H1 (cell line): Measurements from ENCODE around the gene CENPP. TPM values are rescaled to one million over a fixed set of nuclear protein-coding genes. Genes with fewer than 3 reads are reported as not detected.

Experiments
- CTCF ChIA-PET: fragments of 300-600 bp; sonication (Branson Sonifier 250); formaldehyde crosslinking; loops from one replicate; lab custom pipeline; 2021; ENCODE audit not compliant: partially characterized antibody; lab: Charles Lee
- POLR2A ChIA-PET: fragments of 300-600 bp; sonication (Branson Sonifier 250); formaldehyde crosslinking; loops from one replicate; lab custom pipeline; 2021; ENCODE audit warnings: inconsistent platforms; ENCODE audit not compliant: partially characterized antibody; lab: Charles Lee
- DNase-seq, 2 experiments: peaks; one replicate each; pipeline versions ENCODE4 v3.0.0 to v3.0.0-alpha.2; 2010 to 2022; ENCODE audit warnings: low spot score in 2 of 2, low read depth in 1 of 2, mixed read lengths in 1 of 2
- FAIRE-seq: peaks from 2 replicates; lab custom pipeline; 2011; peaks lifted over from hg19 to GRCh38; lab: Jason Lieb, UNC
- H2AFZ ChIP-seq: 2 replicates; pipeline ENCODE4 v1.8.1; 2012; ENCODE audit warnings: low read length, inconsistent platforms
- H2AK5ac ChIP-seq: 2 replicates; pipeline ENCODE4 v1.6.1; 2013; ENCODE audit warnings: low read depth, low read length
- H2BK120ac ChIP-seq: replicated peaks from 2 replicates; pipeline ENCODE3; 2013; ENCODE audit warnings: low read depth, low read length, inconsistent platforms
- H2BK12ac ChIP-seq: 2 replicates; pipeline ENCODE4 v1.6.1; 2013; ENCODE audit warnings: low read depth, low read length
- H2BK15ac ChIP-seq: 2 replicates; pipeline ENCODE4 v1.6.1; 2013; ENCODE audit warnings: low read length
- H2BK20ac ChIP-seq: 2 replicates; pipeline ENCODE4 v1.6.1; 2013; ENCODE audit warnings: low read length
- H2BK5ac ChIP-seq: 2 replicates; pipeline ENCODE4 v1.6.1; 2013; ENCODE audit warnings: low read depth, low read length
- H3K14ac ChIP-seq: 2 replicates; pipeline ENCODE4 v1.6.1; 2013; ENCODE audit warnings: inconsistent platforms; ENCODE audit not compliant: insufficient read length
- H3K18ac ChIP-seq: 2 replicates; pipeline ENCODE4 v1.6.1; 2013; ENCODE audit warnings: low read length; ENCODE audit errors: extremely low read depth
- H3K23ac ChIP-seq: 2 replicates; pipeline ENCODE4 v1.6.1; 2013; ENCODE audit warnings: inconsistent platforms; ENCODE audit not compliant: insufficient read length
- H3K23me2 ChIP-seq: 2 replicates; pipeline ENCODE4 v1.6.1; 2013; ENCODE audit warnings: low read depth, low read length
- H3K27ac ChIP-seq: 2 replicates; pipeline ENCODE4 v1.6.1; 2011; ENCODE audit warnings: low read depth, low read length, inconsistent platforms
- H3K27me3 ChIP-seq, 4 experiments: replicated peaks in 1 of 4; 1 replicate in 1 of 4; 2 replicates in 3 of 4; pipeline versions ENCODE4 v1.6.1 to v1.8.1; 2011 to 2013; ENCODE audit warnings: low read length in 3 of 4, mild to moderate bottlenecking in 3 of 4, inconsistent platforms in 2 of 4, mixed read lengths in 2 of 4, moderate library complexity in 1 of 4; ENCODE audit not compliant: control insufficient read depth in 3 of 4, insufficient read depth in 3 of 4; ENCODE audit errors: extremely low read depth in 1 of 4
- H3K36me3 ChIP-seq, 4 experiments: 2 replicates each; pipeline versions ENCODE4 v1.6.1 to v1.8.1; 2011 to 2013; ENCODE audit warnings: mild to moderate bottlenecking in 4 of 4, low read length in 3 of 4, moderate library complexity in 2 of 4, control low read depth in 1 of 4, inconsistent platforms in 1 of 4; ENCODE audit not compliant: insufficient read depth in 4 of 4, control insufficient read depth in 2 of 4
- H3K4ac ChIP-seq: replicated peaks from 2 replicates; pipeline ENCODE3; 2013; ENCODE audit warnings: low read length, low read depth, mixed read lengths, inconsistent platforms; ENCODE audit not compliant: insufficient read length
- H3K4me1 ChIP-seq, 4 experiments: replicated peaks in 1 of 4; 1 replicate in 1 of 4; 2 replicates in 3 of 4; pipeline versions ENCODE4 v1.6.1 to v1.8.1; 2011 to 2013; ENCODE audit warnings: low read length in 3 of 4, inconsistent platforms in 2 of 4, mixed read lengths in 1 of 4; ENCODE audit not compliant: insufficient read depth in 4 of 4, control insufficient read depth in 3 of 4
- H3K4me2 ChIP-seq, 2 experiments: 2 replicates each; pipeline versions ENCODE4 v1.6.1 to v1.8.1; 2011 to 2013; ENCODE audit warnings: low read depth in 2 of 2, low read length in 2 of 2, control low read depth in 1 of 2, inconsistent platforms in 1 of 2, mild to moderate bottlenecking in 1 of 2; ENCODE audit not compliant: insufficient read depth in 1 of 2
- H3K4me3 ChIP-seq, 4 experiments: fragments of 200-600, 300-600 bp in 1 of 4; sonication (generic), shearing (Covaris generic), sonication (Bioruptor Twin) in 1 of 4; 2 replicates each; pipeline versions ENCODE4 v1.5.1 to v1.8.1; 2011 to 2016; ENCODE audit warnings: low read length in 4 of 4, low read depth in 3 of 4, control low read depth in 2 of 4, inconsistent platforms in 2 of 4, mild to moderate bottlenecking in 2 of 4, mixed read lengths in 1 of 4, moderate library complexity in 1 of 4; ENCODE audit not compliant: insufficient read depth in 2 of 4; ENCODE audit errors: extremely low read depth in 1 of 4
- H3K56ac ChIP-seq: replicated peaks from 2 replicates; pipeline ENCODE3; 2013; ENCODE audit warnings: low read depth, mild to moderate bottlenecking, mixed read lengths, low read length, inconsistent platforms; ENCODE audit not compliant: insufficient read length
- H3K79me1 ChIP-seq: 2 replicates; pipeline ENCODE4 v1.6.1; 2013; ENCODE audit warnings: low read depth, low read length, control low read depth
- H3K79me2 ChIP-seq, 2 experiments: 2 replicates each; pipeline versions ENCODE4 v1.6.1 to v1.8.1; 2012 to 2013; ENCODE audit warnings: low read length in 2 of 2, mild to moderate bottlenecking in 2 of 2, inconsistent platforms in 1 of 2; ENCODE audit not compliant: insufficient read depth in 2 of 2, control insufficient read depth in 1 of 2
- H3K9ac ChIP-seq, 4 experiments: replicated peaks in 1 of 4; 1 replicate in 1 of 4; 2 replicates in 3 of 4; pipeline versions ENCODE4 v1.6.1 to v1.8.1; 2011 to 2013; ENCODE audit warnings: low read depth in 3 of 4, low read length in 3 of 4, control low read depth in 2 of 4, mild to moderate bottlenecking in 2 of 4, moderate library complexity in 2 of 4, inconsistent platforms in 1 of 4; ENCODE audit errors: extremely low read depth in 1 of 4
- H3K9me3 ChIP-seq, 2 experiments: 2 replicates each; pipeline versions ENCODE4 v1.6.1 to v1.8.1; 2012 to 2013; ENCODE audit warnings: mild to moderate bottlenecking in 2 of 2, moderate library complexity in 2 of 2, control low read depth in 1 of 2, inconsistent platforms in 1 of 2, low read depth in 1 of 2, low read length in 1 of 2, mixed read lengths in 1 of 2; ENCODE audit not compliant: insufficient read depth in 2 of 2
- H4K20me1 ChIP-seq, 2 experiments: replicated peaks in 1 of 2; 2 replicates each; pipeline versions ENCODE3 to v1.8.1; 2011 to 2013; ENCODE audit warnings: inconsistent platforms in 2 of 2, low read length in 2 of 2, mild to moderate bottlenecking in 1 of 2; ENCODE audit not compliant: insufficient read depth in 2 of 2, control insufficient read depth in 1 of 2
- H4K5ac ChIP-seq: 2 replicates; pipeline ENCODE4 v1.6.1; 2013; ENCODE audit warnings: low read length, low read depth, mixed read lengths, inconsistent platforms; ENCODE audit not compliant: insufficient read length
- H4K8ac ChIP-seq: 2 replicates; pipeline ENCODE4 v1.8.0; 2013; ENCODE audit warnings: mild to moderate bottlenecking, moderate library complexity, low read length, inconsistent platforms; ENCODE audit not compliant: insufficient read depth; ENCODE audit errors: extremely low read depth
- H4K91ac ChIP-seq: replicated peaks from 2 replicates; pipeline ENCODE3; 2013; ENCODE audit warnings: low read length, mixed read lengths, inconsistent platforms; ENCODE audit not compliant: insufficient read length
- E2F6 ChIP-seq: IDR thresholded peaks from 2 replicates; pipeline ENCODE4 v1.6.1; 2012; ENCODE audit warnings: inconsistent platforms
- KDM5A ChIP-seq: fragments of 200-600 bp; IDR thresholded peaks from 2 replicates; pipeline ENCODE4 v1.7.1; 2012; ENCODE audit warnings: mild to moderate bottlenecking, low read length, inconsistent platforms, mixed read lengths
- SIX5 ChIP-seq: IDR thresholded peaks from 2 replicates; pipeline ENCODE4 v1.6.1; 2011; ENCODE audit warnings: mild to moderate bottlenecking, low read depth, low read length
- polyA plus RNA-seq, 7 experiments: library from polyadenylated mRNA; depleted of rRNA in 3 of 7; stranded (reverse) in 5 of 7; unstranded in 2 of 7; fragments of >200 nt in 5 of 7; fragments of 200-250 nt in 2 of 7; gene quantifications; 1 replicate in 5 of 7; 2 replicates in 1 of 7; 4 replicates in 1 of 7; pipeline versions ENCODE4 v1.2.1 to v1.2.3, GENCODE V29; 2011 to 2013; ENCODE audit warnings: missing spikeins in 2 of 7, mixed read lengths in 2 of 7
- total RNA-seq: library from RNA; stranded (reverse); fragmentation: NEBNext Ultra II Directional; extraction: Animal tissue kit (Norgen Biotek cat#: 25700); gene quantifications from 2 replicates; pipeline ENCODE4 v1.2.1, GENCODE V29; 2021

The CENPP gene
- total and polyA plus RNA-seq, 2 of the 8 experiments (the other 6 are each of a cell fraction or from before 2014, with no cell fraction given), result 2.7 to 10.8 TPM

GRCh38 chr9:92626484-92626883, 300.7 kb downstream of the CENPP start:
- no peak for DNase-seq
- CTCF ChIA-PET, result interaction anchor here (1.2 to 1.7 kb wide), 2 partner anchors 8 to 10 kb away, joined by 4 to 5 read pairs; no protein-coding TSS in a partner anchor
- Histone ChIP-seq H3K27ac (no peak overlapping the region), H3K9me3 (no peaks in the 10 kb centered on the region), H3K23ac (no peak overlapping the region), H3K4me1 (no peaks in the 10 kb centered on the region), H2AFZ (no peak overlapping the region), H2AK5ac (no peak overlapping the region), H3K9ac (no peak overlapping the region), H3K4me3 (no peak overlapping the region), H3K14ac (no peak overlapping the region), H3K4me2 (no peak overlapping the region), H3K4ac (no peak overlapping the region), H3K27me3 (no peaks in the 10 kb centered on the region), H3K18ac (no peak overlapping the region), H3K79me1 (no peaks in the 10 kb centered on the region), H2BK5ac (no peak overlapping the region), H2BK12ac (no peak overlapping the region), H3K36me3 (peaks cover 0 to 2% (median under 1%) of the 10 kb centered on the region in 4 experiments; a peak in 2 of 8 replicates), H3K23me2 (no peaks in the 10 kb centered on the region), H4K5ac (no peak overlapping the region), H4K8ac (no peak overlapping the region), H4K20me1 (no peaks in the 10 kb centered on the region), H2BK20ac (no peak overlapping the region), H2BK15ac (no peak overlapping the region), H3K56ac (no peak overlapping the region), H3K79me2 (no peaks in the 10 kb centered on the region), H4K91ac (no peak overlapping the region), H2BK120ac (no peak overlapping the region)
- POLR2A ChIA-PET, result no interaction called here
- TF ChIP-seq E2F6, result no peak
- no peak for TF ChIP-seq KDM5A
- no peak for TF ChIP-seq SIX5
- FAIRE-seq, result no peak
